Smooth muscle cell of trachea (primary cell): Measurements from ENCODE around the gene RXRB. TPM values are rescaled to one million over a fixed set of nuclear protein-coding genes. Genes with fewer than 3 reads are reported as not detected.

Experiments
- total RNA-seq: library from RNA; depleted of rRNA; stranded (reverse); fragments of >200 nt; gene quantifications from 2 replicates; pipeline ENCODE4 v1.2.1, GENCODE V29; 2014

Gene RXRB
- 28.2 and 36.4 TPM in 2 replicates for total RNA-seq

DNA sequence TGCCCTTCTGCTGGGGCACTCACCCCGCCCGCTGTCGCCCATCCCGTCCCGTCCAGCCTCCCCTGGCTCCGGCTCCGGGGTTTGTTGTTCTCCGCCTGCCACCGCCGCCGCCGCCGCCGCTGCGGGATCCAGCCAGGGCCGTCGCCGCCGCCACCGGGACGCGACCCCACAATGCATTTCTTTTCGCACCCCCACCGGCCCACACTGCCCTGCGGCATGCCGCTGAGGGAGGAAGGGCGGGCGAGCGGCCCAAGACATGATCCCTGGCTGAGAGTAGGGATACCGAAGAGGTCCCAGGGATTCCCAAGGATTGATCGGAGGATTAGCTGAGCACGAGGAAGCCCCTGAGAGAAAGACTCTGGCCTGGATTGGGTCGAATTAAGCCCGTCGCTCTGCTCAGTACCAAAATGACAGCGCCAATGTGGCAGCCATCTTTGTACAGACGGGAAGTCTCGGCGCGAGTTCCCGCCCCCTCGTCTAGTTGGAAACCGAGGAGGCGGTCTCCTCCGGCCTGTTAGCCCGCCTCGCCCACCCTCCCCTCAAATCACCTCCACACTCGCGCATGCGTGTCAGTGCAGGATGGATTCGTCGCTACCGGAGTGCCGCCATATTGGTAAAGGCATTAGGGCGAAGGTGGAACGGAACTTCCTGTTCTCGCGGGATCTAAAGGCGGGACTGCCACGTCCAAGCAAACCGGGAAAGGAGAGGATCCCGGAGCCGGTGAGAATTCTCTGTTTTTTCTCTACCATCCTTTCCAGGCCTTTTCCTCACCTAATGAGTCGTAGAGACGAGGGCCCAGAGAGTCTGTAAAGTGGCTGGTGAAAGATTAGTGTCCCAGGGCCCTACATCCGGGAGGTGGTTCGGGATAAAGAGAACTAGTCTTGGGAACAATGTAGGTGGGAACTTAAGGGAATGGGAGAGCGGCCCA lies at the start of gene RXRB, which contains the start of gene SLC39A7:
Gene RXRB, minus strand, starts transcription at position 447 of the 928 bp plus-strand sequence. Its CDS starts 189 bp downstream, at position 258.
Gene SLC39A7, plus strand, starts transcription at position 649 of the 928 bp plus-strand sequence. CDS start 379 bp downstream, outside the sequence.

DNA sequence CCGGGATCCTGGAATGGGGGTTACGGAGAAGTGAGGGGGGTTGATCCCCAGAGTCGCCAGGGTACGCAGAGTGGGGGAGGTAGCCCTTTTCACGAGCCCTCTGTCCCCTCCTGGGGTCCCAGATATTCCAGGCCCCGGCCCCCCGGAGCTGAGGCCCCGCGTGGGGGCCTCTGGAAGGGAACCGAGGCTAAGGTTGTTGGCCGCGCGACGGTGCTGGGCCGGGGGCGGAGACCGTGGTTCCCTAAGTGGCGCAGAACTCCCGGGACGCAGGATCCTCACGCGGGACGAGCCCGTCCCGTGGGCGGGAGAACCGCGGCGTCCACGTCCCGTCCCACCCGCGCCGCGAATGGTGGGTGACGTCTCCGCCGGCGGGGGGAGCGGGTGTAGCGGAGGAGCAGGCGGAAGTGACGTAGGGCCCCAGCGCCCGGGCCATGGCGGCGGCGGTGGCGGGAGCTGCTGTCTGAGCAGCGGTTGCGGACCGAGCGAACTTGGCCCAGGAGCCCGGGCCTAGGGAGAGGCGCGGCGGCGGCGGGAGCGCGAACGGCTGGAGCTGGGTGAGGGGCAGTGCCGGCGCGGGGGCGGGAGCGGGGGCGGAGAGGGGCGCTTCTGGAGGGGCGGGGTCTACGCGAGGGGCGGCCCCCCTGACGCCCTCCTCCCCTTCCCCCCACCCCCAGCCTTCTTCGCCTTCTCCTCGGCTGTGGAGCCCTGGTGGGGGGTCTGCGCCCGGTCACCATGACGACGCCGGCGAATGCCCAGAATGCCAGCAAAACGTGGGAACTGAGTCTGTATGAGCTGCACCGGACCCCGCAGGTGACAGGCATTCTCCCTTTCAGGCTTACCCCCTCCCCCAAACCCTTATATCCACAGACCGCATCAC lies 7.9 kb upstream of the RXRB start, which contains the start of gene RING1:
Gene RING1, plus strand, starts transcription at position 410 of the 877 bp plus-strand sequence. Its CDS starts 323 bp downstream, at position 733.

DNA sequence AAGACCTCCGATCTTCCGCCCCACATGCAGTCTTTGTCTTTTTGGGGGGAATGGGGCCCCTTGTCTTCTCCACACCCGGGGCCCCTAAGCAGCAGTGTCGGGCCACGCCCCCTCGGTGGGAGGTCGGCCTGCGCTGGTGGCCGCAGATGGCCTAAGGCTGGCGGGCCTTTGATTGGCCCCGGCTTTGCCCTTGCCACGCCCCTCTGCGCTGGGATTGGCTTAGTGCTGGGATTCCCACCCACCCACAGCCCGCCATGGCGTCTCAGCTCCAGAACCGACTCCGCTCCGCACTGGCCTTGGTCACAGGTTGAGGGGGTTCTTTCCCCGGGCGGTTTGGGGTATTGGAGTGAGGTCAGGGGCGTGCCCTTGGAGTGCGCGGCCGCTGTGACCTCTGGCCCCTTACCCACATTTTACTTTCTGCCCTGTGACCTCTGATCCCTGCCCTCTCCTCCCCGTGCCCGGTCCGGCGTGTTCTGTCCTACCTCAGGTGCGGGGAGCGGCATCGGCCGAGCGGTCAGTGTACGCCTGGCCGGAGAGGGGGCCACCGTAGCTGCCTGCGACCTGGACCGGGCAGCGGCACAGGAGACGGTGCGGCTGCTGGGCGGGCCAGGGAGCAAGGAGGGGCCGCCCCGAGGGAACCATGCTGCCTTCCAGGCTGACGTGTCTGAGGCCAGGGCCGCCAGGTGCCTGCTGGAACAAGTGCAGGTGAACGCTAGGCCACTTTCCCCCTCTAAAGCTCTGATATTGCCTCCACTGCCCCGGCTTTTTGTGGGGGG lies 4.1 kb upstream of the RXRB start, which contains the start of gene HSD17B8:
Gene HSD17B8, plus strand, starts transcription at position 241 of the 776 bp plus-strand sequence. Its CDS starts 14 bp downstream, at position 255.

DNA sequence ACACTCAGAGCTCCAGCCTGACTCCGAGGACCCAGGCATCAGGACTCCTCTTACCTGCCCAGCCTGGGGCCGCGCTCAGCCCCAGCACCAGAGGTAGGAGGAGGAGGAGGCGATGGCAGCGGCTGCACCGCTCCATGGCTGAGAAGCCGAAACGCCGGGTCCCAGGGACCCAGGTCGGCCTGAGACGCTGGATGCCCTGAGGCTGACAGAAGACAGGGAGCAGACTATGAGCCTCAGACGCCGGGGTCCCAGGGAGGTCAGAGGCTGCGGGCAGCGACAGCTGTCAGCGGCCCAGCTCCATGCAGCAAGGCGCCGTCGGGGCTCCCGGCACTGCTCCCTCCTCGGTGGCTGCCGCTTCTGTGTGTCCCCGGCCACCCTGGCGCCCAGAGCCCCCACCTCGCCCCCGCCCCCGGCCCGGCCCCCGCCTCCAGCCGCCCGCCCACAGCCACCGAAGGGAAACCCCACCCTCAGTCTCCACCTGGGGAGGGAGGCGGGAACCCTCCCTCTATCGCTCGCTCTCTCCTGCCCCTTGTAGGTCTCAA lies 8.3 kb downstream of the RXRB start, which contains the start of gene COL11A2:
Gene COL11A2, minus strand, starts transcription at position 363 of the 542 bp plus-strand sequence. Its CDS starts 227 bp downstream, at position 136.

Other genes with a start within 250 kb of the RXRB start
- gene HLA-DMA, start 247.6 kb downstream of the RXRB start, total RNA-seq = 4.7 and 14.1 TPM in 2 replicates
- gene BRD2, start 232.1 kb downstream of the RXRB start, total RNA-seq = 102 and 104 TPM in 2 replicates
- under 0.01 TPM in 1 of 2 replicates, not detected in the other for gene HLA-DOA, start 191.1 kb downstream of the RXRB start, total RNA-seq
- 1.7 and 2.8 TPM in 2 replicates for gene HLA-DPA1, start 127.0 kb downstream of the RXRB start, total RNA-seq
- gene HLA-DPB1, start 124.7 kb downstream of the RXRB start, total RNA-seq = 1.8 and 10.0 TPM in 2 replicates
- gene COL11A2, start 8.2 kb downstream of the RXRB start, total RNA-seq = 0.15 and 1.2 TPM in 2 replicates
- gene SLC39A7, start 202 bp upstream of the RXRB start, total RNA-seq = 126 and 152 TPM in 2 replicates
- gene HSD17B8, start 4.0 kb upstream of the RXRB start, total RNA-seq = 11.1 and 11.6 TPM in 2 replicates
- 31.4 and 52.9 TPM in 2 replicates for gene RING1, start 7.8 kb upstream of the RXRB start, total RNA-seq
- 42.0 and 42.8 TPM in 2 replicates for gene VPS52, start 71.2 kb upstream of the RXRB start, total RNA-seq
- gene RPS18, start 71.4 kb upstream of the RXRB start, total RNA-seq = 3,088 and 3,156 TPM in 2 replicates
- gene B3GALT4, start 76.5 kb upstream of the RXRB start, total RNA-seq = 12.5 and 18.0 TPM in 2 replicates
- 69.3 and 86.5 TPM in 2 replicates for gene WDR46, start 88.6 kb upstream of the RXRB start, total RNA-seq
- gene PFDN6, start 88.9 kb upstream of the RXRB start, total RNA-seq = 26.6 and 51.3 TPM in 2 replicates
- gene RGL2, start 98.3 kb upstream of the RXRB start, total RNA-seq = 29.2 and 41.7 TPM in 2 replicates
- gene TAPBP, start 113.4 kb upstream of the RXRB start, total RNA-seq = 54.8 and 136 TPM in 2 replicates
- 18.0 and 25.8 TPM in 2 replicates for gene ZBTB22, start 117.1 kb upstream of the RXRB start, total RNA-seq
- gene DAXX, start 122.3 kb upstream of the RXRB start, total RNA-seq = 41.7 and 65.6 TPM in 2 replicates
- 1.8 and 36.2 TPM in 2 replicates for gene KIFC1, start 191.2 kb upstream of the RXRB start, total RNA-seq
- gene PHF1, start 210.3 kb upstream of the RXRB start, total RNA-seq = 23.9 and 27.0 TPM in 2 replicates
- 125 and 147 TPM in 2 replicates for gene CUTA, start 217.4 kb upstream of the RXRB start, total RNA-seq
- gene SYNGAP1, start 219.4 kb upstream of the RXRB start, total RNA-seq = 8.0 and 10.8 TPM in 2 replicates